NB4 (cell line): ENCODE measurements around the gene KDM4C.

ENCODE experiments used
- DNase-seq: peaks from one replicate; pipeline ENCODE4 v3.0.0; 2010; ENCODE audit warnings: low read depth
- H3K4me3 ChIP-seq: one replicate; pipeline ENCODE4 v1.5.1; 2011; ENCODE audit warnings: mild to moderate bottlenecking, low read depth, low read length, moderate library complexity
- CTCF ChIP-seq: IDR thresholded peaks from one replicate; pipeline ENCODE4 v1.5.1; 2012; ENCODE audit warnings: low read depth, low read length
- MYC ChIP-seq: IDR thresholded peaks from 2 replicates; pipeline ENCODE4 v1.6.1; 2011; ENCODE audit warnings: low read depth, low read length
- POLR2A ChIP-seq: IDR thresholded peaks from 2 replicates; pipeline ENCODE4 v1.6.1; 2011; ENCODE audit warnings: mild to moderate bottlenecking; ENCODE audit not compliant: insufficient read length; ENCODE audit errors: extremely low read depth
- TF ChIP-seq, protein P1 (sequence below): IDR thresholded peaks from 2 replicates; pipeline ENCODE4 v1.6.1; 2011; ENCODE audit warnings: low read depth, low read length

KDM4C gene

DNA sequence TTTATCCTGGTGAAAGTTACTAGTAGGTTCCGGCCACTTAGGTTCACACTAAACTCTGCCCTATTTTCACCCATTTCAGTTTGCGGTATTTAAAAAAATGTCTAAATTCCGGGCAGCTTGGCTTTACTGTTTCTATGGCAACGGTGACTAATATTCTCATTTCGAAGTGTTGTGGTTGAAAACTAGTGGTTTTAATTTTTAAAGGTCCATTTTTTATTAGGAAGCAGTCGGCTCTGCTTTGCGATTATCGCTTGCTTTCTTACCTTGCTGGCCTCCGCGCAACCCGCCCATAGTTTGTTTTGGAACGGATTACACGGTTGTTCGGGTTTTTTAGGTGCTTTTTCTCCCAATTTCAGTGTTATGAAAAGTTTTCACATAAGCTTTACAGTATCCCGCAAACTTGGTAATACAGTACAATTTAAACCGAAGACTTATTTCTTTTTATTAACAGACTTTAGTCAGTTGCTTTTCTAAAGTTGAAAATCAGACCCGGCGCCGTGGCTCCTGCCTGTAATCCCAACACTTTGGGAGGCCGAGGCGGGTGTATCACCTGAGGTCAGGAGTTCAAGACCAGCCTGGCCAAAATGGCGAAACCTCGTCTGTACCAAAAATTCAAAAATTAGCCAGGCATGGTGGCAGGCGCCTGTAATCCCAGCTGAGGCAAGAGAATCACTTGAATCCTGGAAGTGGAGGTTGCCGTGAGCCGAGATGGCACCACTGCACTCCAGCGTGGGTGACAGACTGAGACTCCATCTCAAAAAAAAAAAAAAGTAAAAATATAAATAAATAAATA, 1.6 kb downstream of the KDM4C start:
- H3K4me3 ChIP-seq, result peak overlapping the region; percentile 95
- DNase-seq, result peak; percentile 86
- TF ChIP-seq MYC (no peak), POLR2A (no peak), CTCF (no peak)
- TF ChIP-seq, protein P1, sequence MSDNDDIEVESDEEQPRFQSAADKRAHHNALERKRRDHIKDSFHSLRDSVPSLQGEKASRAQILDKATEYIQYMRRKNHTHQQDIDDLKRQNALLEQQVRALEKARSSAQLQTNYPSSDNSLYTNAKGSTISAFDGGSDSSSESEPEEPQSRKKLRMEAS, result no peak

DNA sequence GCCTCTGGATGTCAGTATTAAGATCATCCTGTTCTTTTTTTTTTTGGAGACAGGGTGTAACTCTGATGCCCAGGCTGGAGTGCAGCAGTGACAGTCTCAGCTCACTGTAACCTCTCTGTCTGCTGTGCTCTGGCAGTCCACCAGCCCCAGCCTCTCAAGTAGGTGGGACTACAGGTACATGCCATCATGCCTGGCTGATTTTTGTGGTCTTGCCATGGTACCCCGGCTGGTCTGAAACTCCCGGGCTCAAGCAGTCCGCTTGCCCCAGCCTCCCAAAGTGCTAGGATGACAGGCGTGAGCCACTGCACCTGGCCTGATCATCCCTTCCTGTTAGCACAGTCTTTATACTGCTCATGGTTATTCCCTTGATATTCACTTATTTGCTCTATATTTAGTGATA, 3.5 kb downstream of the KDM4C start:
- DNase-seq, result no peak
- no peak overlapping the region for H3K4me3 ChIP-seq
- TF ChIP-seq POLR2A (no peak), MYC (no peak)

DNA sequence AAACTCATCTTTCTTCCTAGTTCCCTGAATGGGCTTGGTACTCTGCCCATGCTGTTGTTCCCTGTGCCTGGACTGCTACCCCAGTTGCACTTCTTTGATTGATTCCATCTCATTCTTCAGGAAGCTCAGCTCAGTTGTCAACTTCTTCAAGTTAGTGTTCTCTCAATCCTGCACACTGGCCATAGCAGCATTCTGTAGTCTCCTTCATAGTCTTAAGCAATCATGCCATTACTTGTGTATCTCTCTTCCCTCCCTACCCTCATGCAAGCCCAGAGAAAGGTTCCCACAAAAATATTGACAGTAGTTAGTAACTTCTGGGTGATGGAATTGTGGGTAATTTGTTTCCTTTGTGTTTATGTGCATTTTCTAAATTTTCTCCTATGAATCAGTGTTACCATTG, 5.5 kb downstream of the KDM4C start:
- TF ChIP-seq, protein P1, result no peak
- TF ChIP-seq CTCF (no peak), POLR2A (no peak), MYC (no peak)
- H3K4me3 ChIP-seq, result no peak overlapping the region
- no peak for DNase-seq

DNA sequence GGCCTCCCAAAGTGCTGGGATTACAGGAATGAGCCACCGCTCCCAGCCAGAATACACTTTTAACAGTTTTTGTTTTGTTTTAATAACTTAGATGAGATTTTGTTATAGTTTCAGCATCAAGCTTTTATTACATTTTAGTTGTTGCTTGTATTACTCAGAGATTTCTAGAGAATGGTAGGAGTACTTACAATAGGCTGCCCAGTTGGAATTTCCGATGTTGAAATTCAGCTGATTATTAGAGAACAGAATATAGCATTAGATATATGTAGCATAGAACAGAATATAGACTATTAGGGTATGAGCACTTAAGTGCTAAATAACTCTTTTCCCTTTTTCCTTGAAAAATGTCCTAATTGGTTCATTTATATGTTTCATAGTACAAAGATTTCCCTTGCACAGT, 6.2 kb downstream of the KDM4C start:
- no peak overlapping the region for H3K4me3 ChIP-seq
- TF ChIP-seq, protein P1, result no peak
- no peak for TF ChIP-seq MYC
- no peak for TF ChIP-seq CTCF
- TF ChIP-seq POLR2A, result no peak
- DNase-seq, result no peak

DNA sequence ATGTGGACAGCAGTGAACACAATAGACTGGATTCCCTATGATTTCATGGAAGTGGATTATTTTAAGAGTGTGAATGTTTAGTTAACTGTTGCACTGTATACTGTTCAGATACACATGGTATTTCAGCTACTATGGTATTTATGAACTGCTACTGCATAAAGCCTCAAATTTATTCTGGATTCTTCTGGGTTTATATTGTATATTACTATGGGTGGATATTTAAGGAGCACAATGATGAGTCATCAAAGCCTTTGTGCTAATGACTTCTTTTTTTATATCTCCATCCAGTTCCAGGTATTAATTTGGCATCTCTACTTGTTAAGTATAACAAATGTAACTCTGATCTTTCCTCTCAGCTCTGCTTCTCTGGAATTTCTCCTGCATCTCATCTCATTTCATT, 6.8 kb downstream of the KDM4C start:
- no peak overlapping the region for H3K4me3 ChIP-seq
- no peak for DNase-seq
- no peak for TF ChIP-seq CTCF
- TF ChIP-seq MYC, result no peak
- no peak for TF ChIP-seq POLR2A
- TF ChIP-seq, protein P1, result no peak

- DNase-seq, result no peak
- TF ChIP-seq POLR2A (no peak), MYC (no peak), CTCF (no peak)
- TF ChIP-seq, protein P1, result no peak
- H3K4me3 ChIP-seq, result no peak overlapping the region
Measured at GRCh38 chr9:6764950-6765349, 7.2 kb downstream of the KDM4C start.
